WTC11 (cell line): ENCODE data around the gene MRPS23. TPM values are rescaled to one million over a fixed set of nuclear protein-coding genes. Genes with fewer than 3 reads are reported as not detected.

ENCODE experiments used
- ATAC-seq: fragments of 200-7000 bp; cut with Tn5 transposase; 2 replicates; pipeline ENCODE4 v1.10.0; 2021; ENCODE audit warnings: mild to moderate bottlenecking, moderate library complexity
- CTCF ChIA-PET: fragments of 300-600 bp; sonication (Branson Sonifier 250); formaldehyde crosslinking; loops from one replicate; lab custom pipeline; 2021; ENCODE audit warnings: antibody characterized with exemption; lab: Charles Lee
- POLR2A ChIA-PET: fragments of 350-600 bp; sonication (Branson Sonifier 250); formaldehyde crosslinking; loops from one replicate; lab custom pipeline; 2021; ENCODE audit warnings: antibody characterized with exemption; lab: Charles Lee
- DNase-seq: peaks from one replicate; pipeline ENCODE4 v3.0.0; 2021; ENCODE audit warnings: low spot score
- H3K27ac Mint-ChIP-seq: 2 replicates; pipeline ENCODE4 v1.8.0; 2021; ENCODE audit warnings: mixed read lengths
- H3K27me3 Mint-ChIP-seq: 2 replicates; pipeline ENCODE4 v1.8.0; 2021; ENCODE audit warnings: low read depth, mild to moderate bottlenecking, moderate library complexity, mixed read lengths
- H3K36me3 Mint-ChIP-seq: 2 replicates; pipeline ENCODE4 v1.8.0; 2021; ENCODE audit warnings: mixed read lengths
- H3K4me1 Mint-ChIP-seq: 2 replicates; pipeline ENCODE4 v1.8.0; 2022; ENCODE audit warnings: mixed read lengths
- H3K4me3 Mint-ChIP-seq: 2 replicates; pipeline ENCODE4 v1.8.0; 2021; ENCODE audit warnings: mild to moderate bottlenecking, moderate library complexity, mixed read lengths
- H3K9me3 Mint-ChIP-seq: 2 replicates; pipeline ENCODE4 v1.8.0; 2021; ENCODE audit warnings: mixed read lengths
- GRHL2 ChIP-seq: fragments of 250-450 bp; sonication (Bioruptor Pico); IDR thresholded peaks from 2 replicates; pipeline ENCODE4 v1.8.0; 2022; ENCODE audit warnings: mild to moderate bottlenecking, moderate library complexity; ENCODE audit not compliant: insufficient replicate concordance, severe bottlenecking
- JAZF1 ChIP-seq: fragments of 250-450 bp; sonication (Bioruptor Pico); IDR thresholded peaks from 2 replicates; pipeline ENCODE4 v1.9.0; 2021; ENCODE audit warnings: moderate library complexity, mild to moderate bottlenecking, inconsistent platforms
- MXD4 ChIP-seq: fragments of 250-450 bp; sonication (Bioruptor Pico); IDR thresholded peaks from 2 replicates; pipeline ENCODE4 v1.8.0; 2021; ENCODE audit warnings: mild to moderate bottlenecking, moderate library complexity, borderline replicate concordance
- NR3C1 ChIP-seq: sonication (generic); formaldehyde crosslinking; conservative IDR thresholded peaks from 2 replicates; pipeline ENCODE4 v1.8.1; 2023; ENCODE audit warnings: low read depth, mild to moderate bottlenecking, missing genetic modification reagents
- SP1 ChIP-seq: sonication (generic); formaldehyde crosslinking; conservative IDR thresholded peaks from 2 replicates; pipeline ENCODE4 v1.8.1; 2022; ENCODE audit warnings: missing genetic modification reagents
- TEAD4 ChIP-seq: sonication (generic); formaldehyde crosslinking; IDR thresholded peaks from 2 replicates; pipeline ENCODE4 v1.8.0; 2022; ENCODE audit warnings: mild to moderate bottlenecking, missing genetic modification reagents
- ZNF121 ChIP-seq: sonication (generic); formaldehyde crosslinking; IDR thresholded peaks from 2 replicates; pipeline ENCODE4 v1.8.0; 2023; ENCODE audit warnings: missing genetic modification reagents
- ZNF138 ChIP-seq: sonication (generic); formaldehyde crosslinking; conservative IDR thresholded peaks from 2 replicates; pipeline ENCODE4 v1.8.1; 2022; ENCODE audit warnings: mild to moderate bottlenecking, moderate library complexity, missing genetic modification reagents
- ZNF396 ChIP-seq: fragments of 250-450 bp; sonication (Bioruptor Pico); IDR thresholded peaks from 2 replicates; pipeline ENCODE4 v1.8.0; 2021; ENCODE audit warnings: mild to moderate bottlenecking, moderate library complexity, borderline replicate concordance
- total RNA-seq: library from RNA; stranded (reverse); gene quantifications from 3 replicates; pipeline ENCODE4 v1.2.3, GENCODE V29; 2021
- TF ChIP-seq, protein P1 (sequence below): sonication (generic); formaldehyde crosslinking; IDR thresholded peaks from 2 replicates; pipeline ENCODE4 v1.8.0; 2022; ENCODE audit warnings: mild to moderate bottlenecking, missing genetic modification reagents
- TF ChIP-seq, protein P2 (sequence below): sonication (generic); formaldehyde crosslinking; IDR thresholded peaks from 2 replicates; pipeline ENCODE4 v1.8.1; 2023; ENCODE audit warnings: mild to moderate bottlenecking, missing genetic modification reagents, moderate library complexity
- TF ChIP-seq, protein P3 (sequence below): sonication (generic); formaldehyde crosslinking; conservative IDR thresholded peaks from 2 replicates; pipeline ENCODE4 v1.8.1; 2023; ENCODE audit warnings: mild to moderate bottlenecking, low read depth, missing genetic modification reagents, moderate library complexity
- TF ChIP-seq, protein P4 (sequence below): sonication (generic); formaldehyde crosslinking; IDR thresholded peaks from 2 replicates; pipeline ENCODE4 v1.8.1; 2022; ENCODE audit warnings: missing genetic modification reagents, borderline replicate concordance
- TF ChIP-seq, protein P5 (sequence below): sonication (generic); formaldehyde crosslinking; IDR thresholded peaks from 2 replicates; pipeline ENCODE4 v1.8.1; 2022; ENCODE audit warnings: mild to moderate bottlenecking, missing genetic modification reagents, moderate library complexity, borderline replicate concordance

MRPS23 gene
- total RNA-seq, 1 experiment from 2014 or later, result 65.3 TPM

DNA sequence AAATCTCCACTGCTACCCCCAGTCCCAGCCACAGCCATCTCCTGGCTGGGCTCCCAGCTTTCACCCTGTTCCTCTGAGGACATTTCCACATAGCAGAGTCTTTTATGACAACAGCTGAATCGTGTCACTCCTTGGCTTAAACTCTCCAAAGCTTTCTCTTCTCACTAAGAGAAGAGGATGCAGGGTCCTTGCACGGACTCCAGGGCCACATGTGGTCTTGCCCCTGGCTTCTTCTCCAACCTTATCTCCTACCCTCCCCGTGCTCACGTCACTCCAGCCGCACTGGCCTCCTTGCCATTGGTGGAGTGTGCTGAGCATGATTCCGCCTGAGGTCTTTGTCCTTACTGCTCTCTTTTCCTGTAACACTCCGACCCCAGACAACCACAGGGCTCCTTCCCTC, 64.8 kb downstream of the MRPS23 start:
- Mint-ChIP-seq H3K4me3 (no peak overlapping the region), H3K36me3 (no peaks in the 10 kb centered on the region), H3K4me1 (peaks cover 9% of the 10 kb centered on the region), H3K9me3 (no peaks in the 10 kb centered on the region), H3K27ac (no peak overlapping the region), H3K27me3 (peaks cover 25% of the 10 kb centered on the region)
- DNase-seq (no peak), ATAC-seq (no peak)
- CTCF ChIA-PET, result interaction anchor here (1.0 to 4.6 kb wide), 8 partner anchors 18 to 656 kb away, joined by 4 to 78 read pairs (median 13); no protein-coding TSS in a partner anchor
- POLR2A ChIA-PET, result interaction anchor here (0.7 kb wide), 1 partner anchor 51 kb away, joined by 4 read pairs; no protein-coding TSS in a partner anchor
- TF ChIP-seq NR3C1 (no peak), TEAD4 (no peak), ZNF138 (CRISPR knock-in tag) (no peak), SP1 (no peak), GRHL2 (CRISPR knock-in tag) (no peak), ZNF396 (CRISPR knock-in tag) (no peak), ZNF121 (CRISPR knock-in tag) (no peak), JAZF1 (CRISPR knock-in tag) (no peak), MXD4 (no peak)
- TF ChIP-seq, protein P1, sequence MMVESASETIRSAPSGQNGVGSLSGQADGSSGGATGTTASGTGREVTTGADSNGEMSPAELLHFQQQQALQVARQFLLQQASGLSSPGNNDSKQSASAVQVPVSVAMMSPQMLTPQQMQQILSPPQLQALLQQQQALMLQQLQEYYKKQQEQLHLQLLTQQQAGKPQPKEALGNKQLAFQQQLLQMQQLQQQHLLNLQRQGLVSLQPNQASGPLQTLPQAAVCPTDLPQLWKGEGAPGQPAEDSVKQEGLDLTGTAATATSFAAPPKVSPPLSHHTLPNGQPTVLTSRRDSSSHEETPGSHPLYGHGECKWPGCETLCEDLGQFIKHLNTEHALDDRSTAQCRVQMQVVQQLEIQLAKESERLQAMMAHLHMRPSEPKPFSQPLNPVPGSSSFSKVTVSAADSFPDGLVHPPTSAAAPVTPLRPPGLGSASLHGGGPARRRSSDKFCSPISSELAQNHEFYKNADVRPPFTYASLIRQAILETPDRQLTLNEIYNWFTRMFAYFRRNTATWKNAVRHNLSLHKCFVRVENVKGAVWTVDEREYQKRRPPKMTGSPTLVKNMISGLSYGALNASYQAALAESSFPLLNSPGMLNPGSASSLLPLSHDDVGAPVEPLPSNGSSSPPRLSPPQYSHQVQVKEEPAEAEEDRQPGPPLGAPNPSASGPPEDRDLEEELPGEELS, result no peak
- TF ChIP-seq, protein P2, sequence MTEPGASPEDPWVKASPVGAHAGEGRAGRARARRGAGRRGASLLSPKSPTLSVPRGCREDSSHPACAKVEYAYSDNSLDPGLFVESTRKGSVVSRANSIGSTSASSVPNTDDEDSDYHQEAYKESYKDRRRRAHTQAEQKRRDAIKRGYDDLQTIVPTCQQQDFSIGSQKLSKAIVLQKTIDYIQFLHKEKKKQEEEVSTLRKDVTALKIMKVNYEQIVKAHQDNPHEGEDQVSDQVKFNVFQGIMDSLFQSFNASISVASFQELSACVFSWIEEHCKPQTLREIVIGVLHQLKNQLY, result no peak
- TF ChIP-seq, protein P3, sequence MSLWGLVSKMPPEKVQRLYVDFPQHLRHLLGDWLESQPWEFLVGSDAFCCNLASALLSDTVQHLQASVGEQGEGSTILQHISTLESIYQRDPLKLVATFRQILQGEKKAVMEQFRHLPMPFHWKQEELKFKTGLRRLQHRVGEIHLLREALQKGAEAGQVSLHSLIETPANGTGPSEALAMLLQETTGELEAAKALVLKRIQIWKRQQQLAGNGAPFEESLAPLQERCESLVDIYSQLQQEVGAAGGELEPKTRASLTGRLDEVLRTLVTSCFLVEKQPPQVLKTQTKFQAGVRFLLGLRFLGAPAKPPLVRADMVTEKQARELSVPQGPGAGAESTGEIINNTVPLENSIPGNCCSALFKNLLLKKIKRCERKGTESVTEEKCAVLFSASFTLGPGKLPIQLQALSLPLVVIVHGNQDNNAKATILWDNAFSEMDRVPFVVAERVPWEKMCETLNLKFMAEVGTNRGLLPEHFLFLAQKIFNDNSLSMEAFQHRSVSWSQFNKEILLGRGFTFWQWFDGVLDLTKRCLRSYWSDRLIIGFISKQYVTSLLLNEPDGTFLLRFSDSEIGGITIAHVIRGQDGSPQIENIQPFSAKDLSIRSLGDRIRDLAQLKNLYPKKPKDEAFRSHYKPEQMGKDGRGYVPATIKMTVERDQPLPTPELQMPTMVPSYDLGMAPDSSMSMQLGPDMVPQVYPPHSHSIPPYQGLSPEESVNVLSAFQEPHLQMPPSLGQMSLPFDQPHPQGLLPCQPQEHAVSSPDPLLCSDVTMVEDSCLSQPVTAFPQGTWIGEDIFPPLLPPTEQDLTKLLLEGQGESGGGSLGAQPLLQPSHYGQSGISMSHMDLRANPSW (CRISPR knock-in tag), result no peak
- TF ChIP-seq, protein P4, sequence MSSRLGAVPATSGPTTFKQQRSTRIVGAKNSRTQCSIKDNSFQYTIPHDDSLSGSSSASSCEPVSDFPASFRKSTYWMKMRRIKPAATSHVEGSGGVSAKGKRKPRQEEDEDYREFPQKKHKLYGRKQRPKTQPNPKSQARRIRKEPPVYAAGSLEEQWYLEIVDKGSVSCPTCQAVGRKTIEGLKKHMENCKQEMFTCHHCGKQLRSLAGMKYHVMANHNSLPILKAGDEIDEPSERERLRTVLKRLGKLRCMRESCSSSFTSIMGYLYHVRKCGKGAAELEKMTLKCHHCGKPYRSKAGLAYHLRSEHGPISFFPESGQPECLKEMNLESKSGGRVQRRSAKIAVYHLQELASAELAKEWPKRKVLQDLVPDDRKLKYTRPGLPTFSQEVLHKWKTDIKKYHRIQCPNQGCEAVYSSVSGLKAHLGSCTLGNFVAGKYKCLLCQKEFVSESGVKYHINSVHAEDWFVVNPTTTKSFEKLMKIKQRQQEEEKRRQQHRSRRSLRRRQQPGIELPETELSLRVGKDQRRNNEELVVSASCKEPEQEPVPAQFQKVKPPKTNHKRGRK (CRISPR knock-in tag), result no peak
- TF ChIP-seq, protein P5, sequence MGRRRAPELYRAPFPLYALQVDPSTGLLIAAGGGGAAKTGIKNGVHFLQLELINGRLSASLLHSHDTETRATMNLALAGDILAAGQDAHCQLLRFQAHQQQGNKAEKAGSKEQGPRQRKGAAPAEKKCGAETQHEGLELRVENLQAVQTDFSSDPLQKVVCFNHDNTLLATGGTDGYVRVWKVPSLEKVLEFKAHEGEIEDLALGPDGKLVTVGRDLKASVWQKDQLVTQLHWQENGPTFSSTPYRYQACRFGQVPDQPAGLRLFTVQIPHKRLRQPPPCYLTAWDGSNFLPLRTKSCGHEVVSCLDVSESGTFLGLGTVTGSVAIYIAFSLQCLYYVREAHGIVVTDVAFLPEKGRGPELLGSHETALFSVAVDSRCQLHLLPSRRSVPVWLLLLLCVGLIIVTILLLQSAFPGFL (CRISPR knock-in tag), result no peak

Other genes with a start within 250 kb of the MRPS23 start
- not detected in 3 replicates for gene CCDC182, start 104.7 kb downstream of the MRPS23 start, total RNA-seq
- 6.5 to 12.2 TPM (median 9.4 TPM) in 3 replicates for gene CUEDC1, start 105.4 kb upstream of the MRPS23 start, total RNA-seq
- 43.1 to 43.8 TPM (median 43.3 TPM) in 3 replicates for gene VEZF1, start 138.2 kb upstream of the MRPS23 start, total RNA-seq
- gene SRSF1, start 157.2 kb upstream of the MRPS23 start, total RNA-seq, result 349 to 387 TPM (median 366 TPM) in 3 replicates
- gene DYNLL2, start 233.4 kb upstream of the MRPS23 start, total RNA-seq, result 32.1 to 34.6 TPM (median 32.2 TPM) in 3 replicates